Mesenchymal stem cell (in vitro differentiated cells and primary cell): ENCODE results near the gene ENTPD2.
A peak's percentile ranks its signal among the peaks of the same experiment; 100 is the strongest.

ENCODE experiments used
- DNase-seq: peaks from one replicate; pipeline ENCODE4 v3.0.0-alpha.2; 2013
- H2AFZ ChIP-seq: one replicate; pipeline ENCODE4 v1.6.1; 2013; ENCODE audit warnings: low read depth, mild to moderate bottlenecking, control low read depth, inconsistent platforms, low read length, moderate library complexity
- H2AK5ac ChIP-seq: 2 replicates; pipeline ENCODE4 v1.6.1; 2013; ENCODE audit warnings: low read length, moderate library complexity, mild to moderate bottlenecking, inconsistent platforms; ENCODE audit not compliant: severe bottlenecking
- H2BK120ac ChIP-seq: one replicate; pipeline ENCODE4 v1.6.1; 2013; ENCODE audit warnings: low read depth, mild to moderate bottlenecking, inconsistent platforms, low read length, moderate library complexity
- H2BK12ac ChIP-seq, 2 experiments: one replicate each; pipeline ENCODE4 v1.6.1; 2013; ENCODE audit warnings: inconsistent platforms in 2 of 2, low read length in 2 of 2, mild to moderate bottlenecking in 2 of 2, moderate library complexity in 2 of 2, control low read depth in 1 of 2
- H2BK15ac ChIP-seq: one replicate; pipeline ENCODE4 v1.6.1; 2013; ENCODE audit warnings: mild to moderate bottlenecking, low read depth, inconsistent platforms; ENCODE audit not compliant: poor library complexity, severe bottlenecking
- H2BK5ac ChIP-seq: 2 replicates; pipeline ENCODE4 v1.6.1; 2013; ENCODE audit warnings: low read depth, mild to moderate bottlenecking, low read length, control low read depth, inconsistent platforms; ENCODE audit not compliant: poor library complexity, severe bottlenecking
- H3K14ac ChIP-seq, 2 experiments: one replicate each; pipeline ENCODE4 v1.6.1; 2013; ENCODE audit warnings: inconsistent platforms in 2 of 2, low read length in 2 of 2, control low read depth in 1 of 2, mild to moderate bottlenecking in 1 of 2, moderate library complexity in 1 of 2
- H3K18ac ChIP-seq, 2 experiments: one replicate each; pipeline ENCODE4 v1.6.1; 2013; ENCODE audit warnings: inconsistent platforms in 2 of 2, low read length in 2 of 2, control low read depth in 1 of 2, low read depth in 1 of 2, mild to moderate bottlenecking in 1 of 2
- H3K23ac ChIP-seq, 2 experiments: one replicate each; pipeline ENCODE4 v1.6.1; 2013; ENCODE audit warnings: inconsistent platforms in 2 of 2, low read length in 2 of 2, mild to moderate bottlenecking in 2 of 2, moderate library complexity in 2 of 2, control low read depth in 1 of 2
- H3K27ac ChIP-seq: 2 replicates; pipeline ENCODE4 v1.5.1; 2013; ENCODE audit warnings: mild to moderate bottlenecking, moderate library complexity, low read length, control low read depth, inconsistent platforms; ENCODE audit not compliant: poor library complexity, severe bottlenecking
- H3K27me3 ChIP-seq, 2 experiments: 2 replicates each; pipeline versions ENCODE4 v1.6.1 to v1.7.0; 2013; ENCODE audit warnings: low read length in 2 of 2, mild to moderate bottlenecking in 2 of 2, moderate library complexity in 2 of 2, control low read depth in 1 of 2, inconsistent platforms in 1 of 2; ENCODE audit not compliant: control insufficient read depth in 1 of 2, insufficient read depth in 1 of 2
- H3K36me3 ChIP-seq, 2 experiments: 2 replicates each; pipeline versions ENCODE4 v1.6.1 to v1.7.0; 2013; ENCODE audit warnings: low read length in 2 of 2, control low read depth in 1 of 2, inconsistent platforms in 1 of 2, low read depth in 1 of 2, mild to moderate bottlenecking in 1 of 2; ENCODE audit not compliant: insufficient read depth in 2 of 2, control insufficient read depth in 1 of 2
- H3K4ac ChIP-seq, 2 experiments: one replicate each; pipeline ENCODE4 v1.6.1; 2013; ENCODE audit warnings: inconsistent platforms in 2 of 2, low read length in 2 of 2, mild to moderate bottlenecking in 2 of 2, moderate library complexity in 2 of 2, control low read depth in 1 of 2, low read depth in 1 of 2
- H3K4me1 ChIP-seq: 2 replicates; pipeline ENCODE4 v1.6.1; 2013; ENCODE audit warnings: low read depth, low read length, control low read depth; ENCODE audit not compliant: control insufficient read depth, insufficient read depth
- H3K4me2 ChIP-seq: 2 replicates; pipeline ENCODE4 v1.6.1; 2013; ENCODE audit warnings: low read length, mild to moderate bottlenecking, inconsistent platforms; ENCODE audit not compliant: poor library complexity, severe bottlenecking
- H3K4me3 ChIP-seq, 2 experiments: 2 replicates each; pipeline versions ENCODE4 v1.5.1 to v1.7.0; 2013; ENCODE audit warnings: low read length in 2 of 2, mild to moderate bottlenecking in 2 of 2, control low read depth in 1 of 2, low read depth in 1 of 2; ENCODE audit not compliant: insufficient read depth in 1 of 2
- H3K79me1 ChIP-seq: replicated peaks from 2 replicates; pipeline ENCODE4 v1.6.1; 2013; ENCODE audit warnings: mild to moderate bottlenecking, control low read depth, low read length, inconsistent platforms; ENCODE audit not compliant: poor library complexity, severe bottlenecking
- H3K9ac ChIP-seq: 2 replicates; pipeline ENCODE4 v1.7.0; 2013; ENCODE audit warnings: mild to moderate bottlenecking, low read length, moderate library complexity
- H3K9me3 ChIP-seq: 2 replicates; pipeline ENCODE4 v1.7.0; 2013; ENCODE audit warnings: mild to moderate bottlenecking, low read length; ENCODE audit not compliant: control insufficient read depth
- H4K8ac ChIP-seq: one replicate; pipeline ENCODE4 v1.6.1; 2013; ENCODE audit warnings: inconsistent platforms, mild to moderate bottlenecking, low read length, moderate library complexity
- H4K91ac ChIP-seq: one replicate; pipeline ENCODE4 v1.6.1; 2013; ENCODE audit warnings: mild to moderate bottlenecking, low read length, inconsistent platforms
- WGBS: methylation state at CpG from one replicate; pipeline ENCODE4 v1.1.7; 2013; ENCODE audit warnings: mixed read lengths; 5-methylcytosine and 5-hydroxymethylcytosine counted together

Gene ENTPD2

GRCh38 chr9:137075275-137075775, 21.5 kb upstream of the ENTPD2 start:
- no peak overlapping the region for H2BK12ac ChIP-seq
- H3K4me2 ChIP-seq, result no peak overlapping the region
- H2AFZ ChIP-seq, result no peak overlapping the region
- H3K9me3 ChIP-seq, result no peaks in the 10 kb centered on the region
- H2AK5ac ChIP-seq, result no peak overlapping the region
- no peak overlapping the region for H4K91ac ChIP-seq
- H3K9ac ChIP-seq, result no peak overlapping the region
- no peak overlapping the region for H3K4me3 ChIP-seq
- no peak overlapping the region for H3K27ac ChIP-seq
- no peak for DNase-seq
- 76% methylated on average over 10 of the region's 12 CpGs for WGBS
- no peaks in the 10 kb centered on the region for H3K27me3 ChIP-seq
- H2BK15ac ChIP-seq, result no peak overlapping the region
- peaks cover 20% of the 10 kb centered on the region for H3K79me1 ChIP-seq
- H2BK5ac ChIP-seq, result no peak overlapping the region
- peaks cover 29% of the 10 kb centered on the region for H3K4me1 ChIP-seq
- no peak overlapping the region for H2BK120ac ChIP-seq
- no peak overlapping the region for H3K14ac ChIP-seq
- no peak overlapping the region for H4K8ac ChIP-seq
- no peak overlapping the region for H3K18ac ChIP-seq
- no peak overlapping the region for H3K4ac ChIP-seq
- no peak overlapping the region for H3K23ac ChIP-seq
- H3K36me3 ChIP-seq, result peaks cover 19% of the 10 kb centered on the region in 2 experiments

GRCh38 chr9:137074657-137075274, 20.9 kb upstream of the ENTPD2 start:
- Histone ChIP-seq H2AFZ (no peak overlapping the region), H3K14ac (no peak overlapping the region), H2AK5ac (no peak overlapping the region), H2BK12ac (no peak overlapping the region), H3K27ac (no peak overlapping the region), H3K4me1 (peaks cover 35% of the 10 kb centered on the region), H3K4ac (no peak overlapping the region), H3K36me3 (peaks cover 13 to 14% of the 10 kb centered on the region in 2 experiments), H3K4me3 (no peak overlapping the region), H4K8ac (no peak overlapping the region), H3K27me3 (no peaks in the 10 kb centered on the region), H2BK15ac (no peak overlapping the region), H3K4me2 (no peak overlapping the region), H3K18ac (no peak overlapping the region), H2BK120ac (no peak overlapping the region), H3K9ac (no peak overlapping the region), H4K91ac (no peak overlapping the region), H3K23ac (no peak overlapping the region), H2BK5ac (no peak overlapping the region), H3K9me3 (no peaks in the 10 kb centered on the region), H3K79me1 (peaks cover 17% of the 10 kb centered on the region)
- WGBS, result 81% methylated on average over 12 of the region's 12 CpGs
- no peak for DNase-seq

GRCh38 chr9:137073992-137074399, 20.1 kb upstream of the ENTPD2 start:
- no peak overlapping the region for H3K27ac ChIP-seq
- H2BK5ac ChIP-seq, result no peak overlapping the region
- H3K27me3 ChIP-seq, result peaks cover 0 to 6% of the 10 kb centered on the region in 2 experiments
- H2BK15ac ChIP-seq, result no peak overlapping the region
- no peak overlapping the region for H3K4me3 ChIP-seq
- H2AFZ ChIP-seq, result no peak overlapping the region
- H2AK5ac ChIP-seq, result no peak overlapping the region
- H3K79me1 ChIP-seq, result peaks cover 11% of the 10 kb centered on the region
- H3K23ac ChIP-seq, result no peak overlapping the region
- H3K14ac ChIP-seq, result no peak overlapping the region
- peaks cover 36% of the 10 kb centered on the region for H3K4me1 ChIP-seq
- WGBS, result 92% methylated on average over 8 of the region's 8 CpGs
- no peak for DNase-seq
- H3K4ac ChIP-seq, result no peak overlapping the region
- H2BK12ac ChIP-seq, result no peak overlapping the region
- no peak overlapping the region for H3K4me2 ChIP-seq
- no peak overlapping the region for H3K18ac ChIP-seq
- H3K36me3 ChIP-seq, result peaks cover 6% of the 10 kb centered on the region in 2 experiments
- no peak overlapping the region for H4K8ac ChIP-seq
- H3K9ac ChIP-seq, result no peak overlapping the region
- no peak overlapping the region for H4K91ac ChIP-seq
- no peaks in the 10 kb centered on the region for H3K9me3 ChIP-seq
- no peak overlapping the region for H2BK120ac ChIP-seq

GRCh38 chr9:137071282-137071681, 17.4 kb upstream of the ENTPD2 start:
- Histone ChIP-seq H2BK120ac (no peak overlapping the region), H3K4me2 (no peak overlapping the region), H2AK5ac (no peak overlapping the region), H3K27me3 (peaks cover 0 to 10% of the 10 kb centered on the region in 2 experiments), H3K4me1 (peaks cover 16% of the 10 kb centered on the region), H3K4ac (no peak overlapping the region), H2BK12ac (peak overlapping the region; percentile 17 to 20), H3K18ac (peak overlapping the region in 1 of 2 experiments; percentile 27), H3K27ac (no peak overlapping the region), H3K9ac (no peak overlapping the region), H2BK15ac (peak overlapping the region; percentile 12), H3K4me3 (no peak overlapping the region), H2AFZ (no peak overlapping the region), H3K36me3 (no peaks in the 10 kb centered on the region), H3K14ac (no peak overlapping the region), H2BK5ac (no peak overlapping the region), H3K79me1 (no peaks in the 10 kb centered on the region), H3K23ac (no peak overlapping the region), H4K8ac (peak overlapping the region; percentile 85), H4K91ac (peak overlapping the region; percentile 14), H3K9me3 (no peaks in the 10 kb centered on the region)
- DNase-seq, result no peak
- 93% methylated on average over 2 of the region's 2 CpGs for WGBS
